Panc1 (cell line): ENCODE data around the gene UXS1. TPM values are rescaled to one million over a fixed set of nuclear protein-coding genes. Genes with fewer than 3 reads are reported as not detected.

Source experiments
- ATAC-seq: fragments of 200-7000 bp; cut with Tn5 transposase; 2 replicates; pipeline ENCODE4 v1.9.1; 2020; ENCODE audit warnings: mild to moderate bottlenecking, moderate library complexity
- BruUV-seq: library from RNA; stranded (reverse); fragments of 400-500 nt; replicated peaks from 2 replicates; lab custom pipeline; 2021; lab: Mats Ljungman, UMichigan
- CTCF ChIA-PET: fragments of 300-600 bp; sonication (Branson Sonifier 250); formaldehyde crosslinking; loops from one replicate; lab custom pipeline; 2022; ENCODE audit warnings: antibody characterized with exemption; lab: Charles Lee
- POLR2A ChIA-PET: fragments of 300-600 bp; sonication (Branson Sonifier 250); formaldehyde crosslinking; loops from one replicate; lab custom pipeline; 2022; ENCODE audit warnings: antibody characterized with exemption; lab: Charles Lee
- DNase-seq: peaks from one replicate; pipeline ENCODE4 v3.0.0-alpha.2; 2010; ENCODE audit warnings: low read depth, low spot score
- H3K27ac ChIP-seq: 2 replicates; pipeline ENCODE4 v1.5.1; 2011; ENCODE audit warnings: mild to moderate bottlenecking, low read length, inconsistent platforms
- H3K27me3 ChIP-seq: fragments of 200-500 bp; sonication (Bioruptor generic); 2 replicates; pipeline ENCODE4 v1.6.0; 2014; ENCODE audit warnings: low read length, inconsistent platforms; ENCODE audit not compliant: control insufficient read depth, insufficient read depth
- H3K36me3 ChIP-seq: fragments of 200-500 bp; sonication (Bioruptor generic); 2 replicates; pipeline ENCODE4 v1.5.1; 2014; ENCODE audit warnings: inconsistent platforms, mild to moderate bottlenecking, low read length, moderate library complexity; ENCODE audit not compliant: control insufficient read depth, insufficient read depth
- H3K4me1 ChIP-seq: 2 replicates; pipeline ENCODE4 v1.5.1; 2011; ENCODE audit warnings: inconsistent platforms, mild to moderate bottlenecking, low read length, moderate library complexity; ENCODE audit not compliant: control insufficient read depth, insufficient read depth
- H3K4me3 ChIP-seq, 2 experiments: 2 replicates each; pipeline ENCODE4 v1.5.1; 2011 to 2012; ENCODE audit warnings: low read depth in 2 of 2, low read length in 2 of 2, mild to moderate bottlenecking in 2 of 2, inconsistent platforms in 1 of 2, moderate library complexity in 1 of 2
- H3K9me3 ChIP-seq: fragments of 200-500 bp; sonication (Bioruptor generic); 2 replicates; pipeline ENCODE4 v1.5.1; 2014; ENCODE audit warnings: low read depth, mild to moderate bottlenecking, inconsistent platforms, low read length, moderate library complexity; ENCODE audit not compliant: control insufficient read depth, insufficient read depth
- POLR2AphosphoS5 ChIP-seq: IDR thresholded peaks from 2 replicates; pipeline ENCODE4 v1.6.1; 2012; ENCODE audit warnings: mild to moderate bottlenecking, low read depth, low read length, moderate library complexity
- SIN3A ChIP-seq: IDR thresholded peaks from 2 replicates; pipeline ENCODE4 v1.6.1; 2012; ENCODE audit warnings: low read depth, mild to moderate bottlenecking, low read length, moderate library complexity, borderline replicate concordance; ENCODE audit not compliant: insufficient read depth
- TCF7L2 ChIP-seq: IDR thresholded peaks from 2 replicates; pipeline ENCODE4 v1.6.1; 2011; ENCODE audit warnings: mild to moderate bottlenecking, low read depth, low read length, inconsistent platforms
- in situ Hi-C: cut with HindIII; loops from 2 replicates; pipeline ENCODE4 v1.10.0; 2016; ENCODE audit warnings: low sequenced_read_pairs, low pct_unique_long_range_greater_than_20kb
- intact Hi-C: fragments of 100-400 bp; cut with micrococcal nuclease; formaldehyde crosslinking; loops from one replicate; pipeline ENCODE4 v1.10.0; 2022; ENCODE audit not compliant: unreplicated experiment
- total RNA-seq: library from RNA; stranded (reverse); gene quantifications from one replicate; pipeline ENCODE4 v1.2.1, GENCODE V29; 2021; ENCODE audit not compliant: unreplicated experiment
- TF ChIP-seq, protein P1 (sequence below): fragments of 450-650 bp; IDR thresholded peaks from 2 replicates; pipeline ENCODE4 v1.5.1; 2017; ENCODE audit warnings: mild to moderate bottlenecking
- TF ChIP-seq, protein P2 (sequence below), 2 experiments: IDR thresholded peaks; 2 replicates each; pipeline ENCODE4 v1.6.1; 2011 to 2012; ENCODE audit warnings: low read depth in 2 of 2, control low read depth in 1 of 2, low read length in 1 of 2, mild to moderate bottlenecking in 1 of 2, moderate library complexity in 1 of 2; ENCODE audit not compliant: insufficient read depth in 1 of 2

UXS1 gene
- total RNA-seq, 1 experiment from 2014 or later: 72.0 TPM

DNA sequence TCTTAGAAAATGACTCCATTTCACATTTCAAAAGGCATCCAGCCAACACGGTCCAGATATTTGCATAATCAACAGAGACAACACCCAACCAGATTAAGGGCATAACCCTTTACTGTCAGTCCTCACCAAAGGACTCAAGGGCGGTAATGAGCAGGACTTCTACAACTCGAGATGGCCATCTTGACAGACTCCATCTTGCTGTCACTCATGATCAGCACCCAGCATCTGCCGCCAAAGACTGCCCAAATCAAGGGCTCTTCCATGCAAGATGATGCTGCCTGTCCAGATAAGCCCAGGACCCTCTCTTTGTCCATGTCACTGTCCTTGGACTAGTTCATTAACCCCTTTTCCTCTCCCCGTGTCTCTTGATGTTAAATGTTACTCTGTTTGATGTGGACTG is 77.9 kb downstream of the UXS1 start:
- Histone ChIP-seq H3K27ac (no peak overlapping the region), H3K4me3 (no peak overlapping the region), H3K36me3 (peaks cover 2% of the 10 kb centered on the region; the same call in 1 of the 2 replicates), H3K27me3 (no peaks in the 10 kb centered on the region), H3K4me1 (no peaks in the 10 kb centered on the region), H3K9me3 (no peaks in the 10 kb centered on the region)
- ChIA-PET POLR2A (no interaction called here), CTCF (no interaction called here)
- TF ChIP-seq POLR2AphosphoS5 (no peak), SIN3A (no peak)
- TF ChIP-seq, protein P1, sequence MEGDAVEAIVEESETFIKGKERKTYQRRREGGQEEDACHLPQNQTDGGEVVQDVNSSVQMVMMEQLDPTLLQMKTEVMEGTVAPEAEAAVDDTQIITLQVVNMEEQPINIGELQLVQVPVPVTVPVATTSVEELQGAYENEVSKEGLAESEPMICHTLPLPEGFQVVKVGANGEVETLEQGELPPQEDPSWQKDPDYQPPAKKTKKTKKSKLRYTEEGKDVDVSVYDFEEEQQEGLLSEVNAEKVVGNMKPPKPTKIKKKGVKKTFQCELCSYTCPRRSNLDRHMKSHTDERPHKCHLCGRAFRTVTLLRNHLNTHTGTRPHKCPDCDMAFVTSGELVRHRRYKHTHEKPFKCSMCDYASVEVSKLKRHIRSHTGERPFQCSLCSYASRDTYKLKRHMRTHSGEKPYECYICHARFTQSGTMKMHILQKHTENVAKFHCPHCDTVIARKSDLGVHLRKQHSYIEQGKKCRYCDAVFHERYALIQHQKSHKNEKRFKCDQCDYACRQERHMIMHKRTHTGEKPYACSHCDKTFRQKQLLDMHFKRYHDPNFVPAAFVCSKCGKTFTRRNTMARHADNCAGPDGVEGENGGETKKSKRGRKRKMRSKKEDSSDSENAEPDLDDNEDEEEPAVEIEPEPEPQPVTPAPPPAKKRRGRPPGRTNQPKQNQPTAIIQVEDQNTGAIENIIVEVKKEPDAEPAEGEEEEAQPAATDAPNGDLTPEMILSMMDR: no peak
- BruUV-seq: no TSS peak
- DNase-seq: no peak
- in situ Hi-C loops (no loop called here), intact Hi-C loops (no loop called here)
- no peak for ATAC-seq

DNA sequence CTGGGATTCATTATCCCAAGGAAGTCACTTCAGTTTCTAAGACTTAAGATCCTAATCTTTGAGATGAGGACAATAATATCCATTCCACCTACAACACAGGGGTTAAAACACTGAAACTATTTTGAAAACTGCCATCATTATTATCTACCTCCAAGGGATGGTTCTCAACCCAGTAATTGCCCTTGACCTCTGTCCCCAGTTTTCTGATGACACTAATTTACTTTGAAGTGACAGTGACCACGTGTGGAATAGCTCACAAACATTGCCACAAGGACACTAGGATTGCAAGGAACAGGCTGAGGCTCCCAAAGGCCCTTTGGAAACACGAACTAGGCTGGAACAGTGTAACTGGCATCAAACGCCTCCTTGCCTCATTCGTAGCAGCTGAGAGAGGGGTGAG is 78.4 kb downstream of the UXS1 start:
- CTCF ChIA-PET: no interaction called here
- H3K27me3 ChIP-seq: no peaks in the 10 kb centered on the region

More for the DNA sequence above, 78.4 kb downstream of the UXS1 start:
- POLR2A ChIA-PET: no interaction called here
- no peak for ATAC-seq
- in situ Hi-C loops (no loop called here), intact Hi-C loops (no loop called here)
- TF ChIP-seq, protein P2, sequence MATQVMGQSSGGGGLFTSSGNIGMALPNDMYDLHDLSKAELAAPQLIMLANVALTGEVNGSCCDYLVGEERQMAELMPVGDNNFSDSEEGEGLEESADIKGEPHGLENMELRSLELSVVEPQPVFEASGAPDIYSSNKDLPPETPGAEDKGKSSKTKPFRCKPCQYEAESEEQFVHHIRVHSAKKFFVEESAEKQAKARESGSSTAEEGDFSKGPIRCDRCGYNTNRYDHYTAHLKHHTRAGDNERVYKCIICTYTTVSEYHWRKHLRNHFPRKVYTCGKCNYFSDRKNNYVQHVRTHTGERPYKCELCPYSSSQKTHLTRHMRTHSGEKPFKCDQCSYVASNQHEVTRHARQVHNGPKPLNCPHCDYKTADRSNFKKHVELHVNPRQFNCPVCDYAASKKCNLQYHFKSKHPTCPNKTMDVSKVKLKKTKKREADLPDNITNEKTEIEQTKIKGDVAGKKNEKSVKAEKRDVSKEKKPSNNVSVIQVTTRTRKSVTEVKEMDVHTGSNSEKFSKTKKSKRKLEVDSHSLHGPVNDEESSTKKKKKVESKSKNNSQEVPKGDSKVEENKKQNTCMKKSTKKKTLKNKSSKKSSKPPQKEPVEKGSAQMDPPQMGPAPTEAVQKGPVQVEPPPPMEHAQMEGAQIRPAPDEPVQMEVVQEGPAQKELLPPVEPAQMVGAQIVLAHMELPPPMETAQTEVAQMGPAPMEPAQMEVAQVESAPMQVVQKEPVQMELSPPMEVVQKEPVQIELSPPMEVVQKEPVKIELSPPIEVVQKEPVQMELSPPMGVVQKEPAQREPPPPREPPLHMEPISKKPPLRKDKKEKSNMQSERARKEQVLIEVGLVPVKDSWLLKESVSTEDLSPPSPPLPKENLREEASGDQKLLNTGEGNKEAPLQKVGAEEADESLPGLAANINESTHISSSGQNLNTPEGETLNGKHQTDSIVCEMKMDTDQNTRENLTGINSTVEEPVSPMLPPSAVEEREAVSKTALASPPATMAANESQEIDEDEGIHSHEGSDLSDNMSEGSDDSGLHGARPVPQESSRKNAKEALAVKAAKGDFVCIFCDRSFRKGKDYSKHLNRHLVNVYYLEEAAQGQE (IDR thresholded peaks at IDR 0.05; ENCODE audit: insufficient read depth in 1 of 2, low read depth in 2 of 2, low read length in 1 of 2): no peak
- TF ChIP-seq TCF7L2 (no peak), SIN3A (no peak), POLR2AphosphoS5 (no peak)
- TF ChIP-seq, protein P1: no peak
- H3K4me1 ChIP-seq: no peaks in the 10 kb centered on the region
- H3K9me3 ChIP-seq: no peaks in the 10 kb centered on the region
- no TSS peak for BruUV-seq
- no peak for DNase-seq
- no peak overlapping the region for H3K27ac ChIP-seq
- H3K36me3 ChIP-seq: peaks cover 2% of the 10 kb centered on the region; the same call in 1 of the 2 replicates
- no peak overlapping the region for H3K4me3 ChIP-seq
